SK-MEL-5 (cell line): ENCODE results near the gene B3GNT3. TPM values are rescaled to one million over a fixed set of nuclear protein-coding genes. Genes with fewer than 3 reads are reported as not detected.

Experiments used
- DNase-seq: peaks from one replicate; pipeline ENCODE4 v3.0.0-alpha.2; 2016; ENCODE audit warnings: low read depth, low spot score
- in situ Hi-C: cut with HindIII; loops from 2 replicates; pipeline ENCODE4 v1.10.0; 2016; ENCODE audit warnings: low sequenced_read_pairs, high pct_unique_total_duplicates, low pct_unique_long_range_greater_than_20kb
- polyA plus RNA-seq, 2 experiments: library from polyadenylated mRNA; depleted of rRNA; stranded (reverse); fragments of >200 nt; gene quantifications; 2 replicates each; pipeline ENCODE4 v1.2.3, GENCODE V29; 2015
- total RNA-seq: library from RNA; depleted of rRNA; stranded (reverse); fragments of >200 nt; shearing (Covaris generic); gene quantifications from 2 replicates; pipeline ENCODE4 v1.2.3, GENCODE V29; 2014; rRNA removed

B3GNT3 gene
- not detected in 2 replicates for total RNA-seq
- polyA plus RNA-seq (2015; cell fraction: cytosol; rRNA removed): 0.10 TPM in 1 of 2 replicates, not detected in the other
- polyA plus RNA-seq (2015; cell fraction: nucleus; rRNA removed): not detected in 2 replicates

- DNase-seq: no peak
- in situ Hi-C loops: no loop called here
Measured at GRCh38 chr19:17794731-17795494, at the start of gene B3GNT3. Gene B3GNT3, plus strand, starts transcription at chr19:17795138. Its CDS starts 12,670 bp downstream, at chr19:17807808.

- peak; percentile 93 for DNase-seq
- in situ Hi-C loops: no loop called here
Measured at GRCh38 chr19:17747205-17748098, 47.5 kb upstream of the B3GNT3 start.

DNA sequence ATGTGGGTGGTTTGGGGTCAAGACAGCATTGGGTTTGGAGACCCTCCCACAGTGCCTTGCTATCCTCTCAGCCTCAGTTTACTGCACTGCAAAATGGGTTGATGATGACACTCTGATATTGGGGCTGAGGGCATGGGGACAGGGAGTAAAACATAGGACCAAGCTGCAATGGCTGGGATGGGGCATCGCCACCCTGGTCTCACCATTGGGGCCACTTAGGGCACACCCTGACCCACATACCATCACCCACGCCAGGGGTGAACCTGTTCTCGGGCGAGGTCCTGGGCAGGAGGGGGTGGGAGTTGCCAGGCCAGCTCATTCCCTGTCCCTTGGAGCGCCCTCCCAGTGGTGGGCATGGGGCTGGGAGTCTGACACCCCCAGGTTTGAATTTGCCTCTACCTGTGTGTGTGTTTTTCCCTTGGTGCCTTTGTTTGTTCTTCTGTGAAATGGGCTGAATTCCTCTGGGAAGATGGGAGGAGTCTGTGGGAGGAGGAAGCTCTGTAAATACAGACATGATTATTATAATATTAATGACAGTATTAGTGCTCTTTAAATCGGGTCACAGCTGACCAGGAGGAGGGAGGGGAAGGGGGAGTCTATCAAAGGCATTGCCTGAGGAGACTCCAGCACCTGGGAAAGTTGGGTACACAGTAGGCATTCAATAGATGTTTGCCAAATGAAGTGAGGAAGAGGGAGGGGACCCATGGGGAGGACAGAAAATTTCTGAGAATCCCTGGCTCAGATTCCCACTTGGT, 45.9 kb upstream of the B3GNT3 start:
- in situ Hi-C loops: no loop called here
- DNase-seq: no peak

GRCh38 chr19:17749912-17750317, 45.0 kb upstream of the B3GNT3 start:
- in situ Hi-C loops: no loop called here
- DNase-seq: no peak

DNA sequence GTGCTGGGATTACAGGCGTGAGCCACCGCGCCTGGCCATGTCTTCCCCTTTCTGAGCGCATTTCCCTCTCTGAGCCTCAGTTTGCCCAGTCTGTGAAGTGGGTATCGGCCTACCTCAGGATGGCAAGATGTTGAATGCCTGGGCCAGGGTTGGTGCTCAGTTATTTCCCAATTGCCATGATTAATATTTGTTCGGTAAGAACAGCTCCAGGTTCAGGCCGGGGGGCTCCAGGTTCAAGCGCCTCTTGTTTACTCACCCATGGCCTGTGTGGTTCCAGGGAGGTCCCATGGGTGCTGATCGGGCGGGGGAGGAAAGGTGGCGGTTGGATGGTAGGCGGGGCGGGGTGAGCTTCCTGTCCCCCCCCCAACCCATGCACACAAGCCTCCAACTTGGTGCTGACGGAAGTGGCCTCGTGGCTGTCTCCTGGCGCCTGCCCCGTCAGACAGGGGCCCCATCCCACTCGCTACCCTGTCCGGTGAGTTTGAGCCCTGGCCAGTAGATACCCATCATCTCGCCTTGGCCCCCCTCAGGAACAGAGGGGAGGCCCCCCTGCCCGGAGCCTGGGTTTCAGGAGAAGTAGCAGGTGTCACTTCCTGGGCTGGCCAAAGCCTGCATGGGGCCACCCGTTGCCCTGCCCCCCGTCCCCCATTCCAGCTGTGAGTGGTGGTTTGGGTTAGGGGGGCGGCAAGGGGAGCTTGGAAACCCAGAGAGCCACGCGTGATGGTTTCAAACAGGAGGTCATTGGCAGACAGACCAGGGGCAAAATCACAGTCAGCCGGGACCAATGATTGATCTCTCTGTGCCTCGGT, 43.6 kb upstream of the B3GNT3 start, which contains the start of gene FCHO1:
Gene FCHO1, plus strand, starts transcription at position 375 of the 809 bp plus-strand sequence. CDS start 3,688 bp downstream, outside the sequence.
- no peak for DNase-seq
- in situ Hi-C loops: no loop called here

DNA sequence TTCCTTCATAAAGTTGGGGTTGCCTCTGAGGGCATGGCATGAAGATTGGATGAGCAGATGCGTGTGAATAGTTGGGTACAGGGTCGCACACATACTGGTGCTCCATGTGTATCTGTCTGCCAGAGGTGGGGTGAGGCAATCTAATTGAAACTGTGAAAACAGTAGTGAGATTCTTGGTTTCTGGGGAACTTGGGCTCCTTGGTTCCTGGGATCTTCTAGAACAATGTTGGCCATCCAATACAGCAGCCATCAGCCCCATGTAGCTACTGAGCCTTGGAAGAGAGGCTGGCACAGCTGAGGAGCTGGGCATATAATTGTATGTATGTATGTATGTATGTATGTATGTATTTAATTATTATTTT, 43.0 kb upstream of the B3GNT3 start:
- no peak for DNase-seq
- in situ Hi-C loops: no loop called here

DNA sequence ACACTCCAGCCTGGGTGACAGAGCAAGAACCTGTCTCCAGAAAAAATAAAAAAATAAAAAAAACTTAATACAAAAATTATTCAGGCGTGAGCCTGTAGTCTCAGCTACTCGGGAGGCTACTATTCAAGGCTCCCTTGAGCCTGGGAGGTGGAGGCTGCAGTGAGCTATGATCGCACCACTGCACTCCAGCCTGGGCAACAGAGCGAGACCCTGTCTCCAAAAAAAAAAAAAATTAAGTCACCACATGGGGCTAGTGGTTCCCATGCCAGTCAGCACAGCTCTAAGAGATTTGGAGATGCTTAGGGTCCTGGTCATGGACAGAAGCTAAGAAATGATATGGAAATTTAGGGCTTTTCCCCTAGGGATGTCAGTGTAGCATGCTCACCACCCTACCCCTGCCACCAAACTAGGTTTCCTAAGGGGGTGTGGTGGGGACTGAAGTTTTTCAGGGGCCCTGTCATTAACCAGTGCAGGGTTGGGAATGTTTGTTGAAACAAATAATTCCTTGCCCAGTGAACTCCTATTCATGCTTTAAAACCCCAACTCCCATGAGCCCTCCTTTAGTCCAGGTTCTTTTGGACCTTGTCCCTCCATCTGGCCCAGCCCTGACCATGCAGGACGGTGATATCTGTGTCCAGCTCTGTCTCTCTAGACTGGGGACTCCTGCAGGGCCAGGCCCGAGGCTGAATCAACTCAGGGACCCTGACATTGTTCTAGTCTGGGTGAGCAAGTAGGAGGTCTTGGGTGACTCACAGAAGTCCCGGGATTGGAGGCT, 41.9 kb upstream of the B3GNT3 start:
- no peak for DNase-seq
- in situ Hi-C loops: no loop called here

- in situ Hi-C loops: no loop called here
- DNase-seq: no peak
Measured at GRCh38 chr19:17753976-17754375, 41.0 kb upstream of the B3GNT3 start.

DNA sequence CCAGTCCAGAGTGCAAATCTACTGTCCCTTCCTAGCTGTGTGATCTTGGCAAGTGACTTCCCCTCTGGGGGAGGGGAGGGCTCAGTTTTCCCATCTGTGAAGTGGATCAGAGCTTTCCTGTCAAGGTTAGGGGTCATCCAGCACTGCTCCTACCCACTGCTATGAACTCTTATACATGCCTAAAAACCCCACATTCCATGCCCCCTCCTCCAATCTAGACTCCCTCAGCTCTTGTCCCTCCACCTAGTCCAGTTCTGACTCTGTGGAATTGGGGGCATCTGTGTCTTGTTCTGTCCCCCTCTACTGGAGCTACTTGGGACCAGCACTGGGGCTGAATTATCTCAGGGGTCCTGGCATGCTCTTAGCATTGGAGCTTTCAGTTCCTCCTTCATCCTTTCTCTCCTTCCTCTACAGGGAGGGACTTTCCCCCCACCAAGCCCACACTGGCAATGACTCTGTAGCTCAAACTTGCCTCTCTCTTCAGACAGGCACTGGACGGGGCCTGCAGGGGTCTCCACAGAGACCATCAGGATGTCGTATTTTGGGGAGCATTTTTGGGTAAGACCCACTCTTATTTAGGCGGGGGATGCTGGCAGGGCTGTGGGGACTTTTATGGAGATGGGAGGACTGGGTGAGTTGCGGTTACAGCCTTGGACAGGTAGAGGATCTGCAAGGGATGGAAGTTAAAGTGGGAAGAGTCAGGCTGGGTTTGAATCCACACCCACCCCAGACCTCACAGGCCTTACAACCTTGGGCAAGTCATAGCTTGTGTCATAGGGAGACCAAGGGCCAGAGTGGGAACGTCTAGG, 40.1 kb upstream of the B3GNT3 start:
- in situ Hi-C loops: no loop called here
- DNase-seq: no peak

DNA sequence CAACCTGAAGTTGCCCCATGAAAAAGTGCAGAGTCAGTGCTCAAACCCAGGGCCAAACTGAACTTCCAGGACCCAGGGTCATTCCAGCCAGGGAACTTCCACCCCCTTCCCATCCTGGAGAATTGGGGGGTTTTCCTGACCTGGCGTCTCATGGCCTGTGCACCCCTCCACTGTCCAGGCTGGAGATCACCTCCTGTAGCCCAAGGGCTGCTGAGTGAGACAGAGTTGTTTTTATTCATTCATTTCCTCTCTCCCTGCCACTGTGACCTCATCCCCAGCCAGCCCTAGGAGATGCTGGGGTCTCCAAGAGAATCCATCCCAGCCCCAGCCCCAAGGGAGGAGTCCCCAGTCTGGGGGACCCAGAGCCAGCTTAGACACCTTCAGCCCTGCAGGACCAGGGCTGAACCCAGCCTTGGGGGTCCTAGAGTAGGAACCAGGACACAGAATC, 39.5 kb upstream of the B3GNT3 start:
- in situ Hi-C loops: no loop called here
- DNase-seq: no peak

DNA sequence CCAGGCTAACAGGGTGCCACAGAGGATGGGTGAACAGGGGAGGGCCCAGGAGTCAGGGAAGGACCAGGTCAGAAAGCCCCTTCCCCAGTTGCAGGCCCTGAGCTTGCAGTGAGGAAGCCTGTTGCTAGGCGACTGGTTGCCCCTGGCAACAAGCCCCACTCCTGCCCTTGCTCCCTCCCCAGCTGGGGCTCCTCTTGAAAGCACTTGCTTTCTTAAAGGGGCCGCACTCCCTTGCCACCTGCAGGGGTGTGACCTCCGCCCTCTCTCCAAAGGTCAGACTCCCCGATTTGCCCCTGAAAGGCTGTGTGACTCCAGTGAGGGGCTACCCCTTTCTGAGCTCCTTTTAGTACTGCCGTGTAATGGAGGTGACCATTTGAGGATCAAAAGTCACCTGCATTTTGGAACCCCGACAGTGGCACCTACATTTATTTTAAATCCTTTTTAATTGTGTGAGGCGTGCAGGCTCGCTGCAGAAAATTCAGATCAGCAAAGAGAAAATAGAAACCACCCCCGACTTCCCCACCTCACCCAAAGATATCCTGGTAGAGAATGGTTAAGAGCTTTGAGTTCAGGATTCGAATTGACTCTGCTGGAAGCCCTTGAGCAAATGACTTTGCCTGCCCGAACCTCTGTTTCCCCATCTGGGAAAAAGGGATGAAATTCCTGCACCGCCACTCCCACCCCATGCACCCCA, 38.8 kb upstream of the B3GNT3 start:
- DNase-seq: peak; percentile 45
- in situ Hi-C loops: no loop called here

- in situ Hi-C loops: no loop called here
- DNase-seq: no peak
Measured at GRCh38 chr19:17757125-17757524, 37.8 kb upstream of the B3GNT3 start.

- in situ Hi-C loops: no loop called here
- no peak for DNase-seq
Measured at GRCh38 chr19:17758515-17758914, 36.4 kb upstream of the B3GNT3 start.

DNA sequence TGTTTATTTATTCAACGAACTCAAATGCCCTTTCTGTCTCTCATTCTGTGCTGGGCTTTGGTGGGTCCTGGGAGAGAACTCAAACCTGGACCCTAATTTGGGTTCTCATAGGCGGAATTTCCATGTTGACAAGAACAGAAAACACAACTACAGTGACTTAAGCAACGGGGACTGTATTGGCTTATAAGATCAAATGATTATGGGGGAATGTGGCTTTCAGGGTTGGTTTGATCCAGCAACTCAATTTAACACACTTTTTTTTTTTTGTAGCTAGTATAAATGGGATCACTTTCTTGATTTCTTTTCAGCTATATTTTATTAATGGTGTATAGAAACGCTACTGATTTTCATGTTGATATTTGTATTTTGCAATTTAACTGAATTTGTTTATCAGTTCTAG, 33.8 kb upstream of the B3GNT3 start:
- in situ Hi-C loops: no loop called here

More for the DNA sequence above, 33.8 kb upstream of the B3GNT3 start:
- no peak for DNase-seq
